Peyer's patch (tissue), 4 donors: ENCODE data around the gene PTX3.

Source experiments
- CTCF ChIP-seq, 6 experiments: fragments of 450-650 bp in 4 of 6; fragments of 200-600 bp in 2 of 6; sonication (generic) in 1 of 6; IDR thresholded peaks; one replicate each; pipeline ENCODE4 v1.5.1; 2017 to 2019; ENCODE audit warnings: antibody characterized with exemption in 6 of 6, mild to moderate bottlenecking in 3 of 6, moderate library complexity in 1 of 6
- POLR2A ChIP-seq, 2 donors: fragments of 450-650 bp; IDR thresholded peaks; one replicate each; pipeline ENCODE4 v1.5.1; 2017; ENCODE audit warnings: antibody characterized with exemption in 2 of 2, mild to moderate bottlenecking in 2 of 2, moderate library complexity in 2 of 2

- TF ChIP-seq CTCF (IDR thresholded peaks at IDR 0.05) (no peak), POLR2A (IDR thresholded peaks at IDR 0.05) (no peak)
These were observed 38.1 kb upstream of the PTX3 start for GRCh38 chr3:157398598-157398997.
